Frontal cortex (tissue), 4 donors: ENCODE data around the gene TXLNA. TPM values are rescaled to one million over a fixed set of nuclear protein-coding genes. Genes with fewer than 3 reads are reported as not detected.
A peak's percentile ranks its signal among the peaks of the same experiment; 100 is the strongest.
"Not testable (repeated sequence)": the region's sequence is repeated elsewhere in the genome, so short reads cannot be mapped to it uniquely, and the experiment has no call there.

Experiments
- DNase-seq, 2 donors: peaks; one replicate each; pipeline ENCODE4 v3.0.0; 2012; ENCODE audit warnings: low spot score in 2 of 2
- FAIRE-seq: peaks from 2 replicates; lab custom pipeline; 2012; peaks lifted over from hg19 to GRCh38; lab: Jason Lieb, UNC
- total RNA-seq: library from RNA; depleted of rRNA; stranded (reverse); fragments of >200 nt; gene quantifications from one replicate; pipeline ENCODE4 v1.2.3, GENCODE V29; 2014
- donor health status: control.
- donor health status: control.
- donor health status: control.

TXLNA gene
- total RNA-seq: 20.4 TPM

GRCh38 chr1:32179443-32180185 lies at the start of gene TXLNA:
TXLNA (plus strand) TSS chr1:32179675; CDS start chr1:32180346, 671 bp downstream.
- FAIRE-seq (no peak), DNase-seq (peak; percentile 95 to 97)

- not testable (repeated sequence) for FAIRE-seq, DNase-seq
Measured at GRCh38 chr1:32133950-32134280, 45.6 kb upstream of the TXLNA start.

- FAIRE-seq (no peak), DNase-seq (no peak)
Measured at GRCh38 chr1:32137111-32137510, 42.4 kb upstream of the TXLNA start.

- FAIRE-seq (no peak), DNase-seq (no peak)
Measured at GRCh38 chr1:32138965-32139364, 40.5 kb upstream of the TXLNA start.

GRCh38 chr1:32142446-32143301 lies 36.8 kb upstream of the TXLNA start:
- FAIRE-seq: no peak
- DNase-seq: peak; percentile 15 to 52

GRCh38 chr1:32143302-32143695 lies 36.2 kb upstream of the TXLNA start:
- FAIRE-seq, DNase-seq: not testable (repeated sequence)

- DNase-seq: no peak
- no peak for FAIRE-seq
Measured at GRCh38 chr1:32144033-32144432, 35.4 kb upstream of the TXLNA start.

GRCh38 chr1:32147799-32148198 lies 31.7 kb upstream of the TXLNA start:
- DNase-seq: not testable (repeated sequence)

GRCh38 chr1:32150847-32151246 lies 28.6 kb upstream of the TXLNA start:
- FAIRE-seq (no peak), DNase-seq (no peak)

More at GRCh38 chr1:32147799-32148198, 31.7 kb upstream of the TXLNA start:
- FAIRE-seq: not testable (repeated sequence)

GRCh38 chr1:32151319-32151787 lies 28.1 kb upstream of the TXLNA start:
- DNase-seq (peak in 1 of 2 donors; percentile 16), FAIRE-seq (no peak)

GRCh38 chr1:32159189-32159588 lies 20.3 kb upstream of the TXLNA start:
- DNase-seq: no peak
- FAIRE-seq: no peak

- DNase-seq (no peak), FAIRE-seq (no peak)
Measured at GRCh38 chr1:32163405-32163804, 16.1 kb upstream of the TXLNA start.

GRCh38 chr1:32165633-32166032 lies 13.8 kb upstream of the TXLNA start:
- DNase-seq, FAIRE-seq: not testable (repeated sequence)

- DNase-seq: no peak
- no peak for FAIRE-seq
Measured at GRCh38 chr1:32170991-32171390, 8.5 kb upstream of the TXLNA start.

GRCh38 chr1:32172621-32173245 lies 6.7 kb upstream of the TXLNA start:
- FAIRE-seq: no peak

GRCh38 chr1:32178380-32179192 lies 889 bp upstream of the TXLNA start:
- DNase-seq (no peak), FAIRE-seq (no peak)

More at GRCh38 chr1:32172621-32173245, 6.7 kb upstream of the TXLNA start:
- no peak for DNase-seq

GRCh38 chr1:32179193-32179442 lies 357 bp upstream of the TXLNA start:
- FAIRE-seq: no peak
- DNase-seq: no peak

- no peak for FAIRE-seq
- peak in 1 of 2 donors; percentile 53 for DNase-seq
Measured at GRCh38 chr1:32180186-32181060, 948 bp downstream of the TXLNA start.

- FAIRE-seq: no peak
- DNase-seq: no peak
Measured at GRCh38 chr1:32181065-32181464, 1.6 kb downstream of the TXLNA start.
